Neural progenitor cell (in vitro differentiated cells): Measurements from ENCODE around the gene WDR27. TPM values are rescaled to one million over a fixed set of nuclear protein-coding genes. Genes with fewer than 3 reads are reported as not detected.

ENCODE experiments used
- DNase-seq: peaks from one replicate; pipeline ENCODE4 v3.0.0-alpha.2; 2016; ENCODE audit warnings: low spot score
- H2AFZ ChIP-seq: fragments of 200-600 bp; sonication (generic); replicated peaks from 2 replicates; pipeline ENCODE4 v1.6.1; 2016; ENCODE audit warnings: antibody characterized with exemption
- H3F3A ChIP-seq: fragments of 200-600 bp; sonication (generic); 2 replicates; pipeline ENCODE4 v1.6.1; 2016; ENCODE audit warnings: antibody characterized with exemption, low read depth
- H3K27ac ChIP-seq: fragments of 200-600 bp; sonication (generic); 2 replicates; pipeline ENCODE4 v1.5.1; 2016; ENCODE audit warnings: mild to moderate bottlenecking
- H3K27me3 ChIP-seq: fragments of 200-600 bp; sonication (generic); 2 replicates; pipeline ENCODE4 v1.6.1; 2016; ENCODE audit warnings: mild to moderate bottlenecking, moderate library complexity
- H3K36me3 ChIP-seq: fragments of 200-600 bp; sonication (generic); 2 replicates; pipeline ENCODE4 v1.5.1; 2016
- H3K4me1 ChIP-seq: fragments of 200-600 bp; sonication (generic); 2 replicates; pipeline ENCODE4 v1.6.1; 2016; ENCODE audit warnings: mixed run types
- H3K4me2 ChIP-seq: fragments of 200-600 bp; sonication (generic); 2 replicates; pipeline ENCODE4 v1.6.1; 2016
- H3K4me3 ChIP-seq: fragments of 200-600 bp; sonication (generic); 2 replicates; pipeline ENCODE4 v1.5.1; 2016
- H3K79me2 ChIP-seq: fragments of 200-600 bp; sonication (generic); 2 replicates; pipeline ENCODE4 v1.6.1; 2016; ENCODE audit warnings: low read depth
- H3K9ac ChIP-seq: fragments of 200-600 bp; sonication (generic); 2 replicates; pipeline ENCODE4 v1.6.1; 2016
- H3K9me3 ChIP-seq: fragments of 200-600 bp; sonication (generic); 2 replicates; pipeline ENCODE4 v1.5.1; 2016; ENCODE audit warnings: low read depth
- H4K20me1 ChIP-seq: fragments of 200-600 bp; sonication (generic); 2 replicates; pipeline ENCODE4 v1.6.1; 2016; ENCODE audit warnings: low read depth
- H3K27ac Mint-ChIP-seq: 3 replicates; pipeline ENCODE4 v1.8.0; 2021; ENCODE audit warnings: mixed read lengths
- H3K27me3 Mint-ChIP-seq: 2 replicates; pipeline ENCODE4 v1.8.0; 2022; ENCODE audit warnings: low read depth, mild to moderate bottlenecking, inconsistent platforms, moderate library complexity, mixed read lengths; ENCODE audit not compliant: insufficient read depth
- H3K36me3 Mint-ChIP-seq: 3 replicates; pipeline ENCODE4 v1.8.0; 2021; ENCODE audit warnings: mixed read lengths
- H3K4me1 Mint-ChIP-seq: 3 replicates; pipeline ENCODE4 v1.8.0; 2021; ENCODE audit warnings: mixed read lengths
- H3K4me3 Mint-ChIP-seq: 3 replicates; pipeline ENCODE4 v1.8.0; 2021; ENCODE audit warnings: mild to moderate bottlenecking, moderate library complexity, mixed read lengths
- H3K9me3 Mint-ChIP-seq: 3 replicates; pipeline ENCODE4 v1.8.0; 2020; ENCODE audit warnings: mixed read lengths
- EZH2 ChIP-seq: fragments of 200-600 bp; sonication (generic); IDR thresholded peaks from 2 replicates; pipeline ENCODE4 v1.6.1; 2017; ENCODE audit warnings: antibody characterized with exemption, mild to moderate bottlenecking, moderate library complexity
- EZH2phosphoT487 ChIP-seq: fragments of 200-600 bp; sonication (generic); IDR thresholded peaks from 2 replicates; pipeline ENCODE4 v1.6.1; 2017; ENCODE audit warnings: antibody characterized with exemption
- total RNA-seq: library from RNA; depleted of rRNA; stranded (reverse); fragments of >200 nt; gene quantifications from 2 replicates; pipeline ENCODE4 v1.2.3, GENCODE V29; 2015; ENCODE audit warnings: low replicate concordance
- TF ChIP-seq, protein P1 (sequence below): fragments of 200-600 bp; sonication (generic); IDR thresholded peaks from 2 replicates; pipeline ENCODE4 v1.5.1; 2017; ENCODE audit warnings: antibody characterized with exemption, mild to moderate bottlenecking

Gene WDR27
- total RNA-seq, 1 donor from 2014 or later = 69.0 TPM

GRCh38 chr6:169557887-169558286 is 143.9 kb downstream of the WDR27 start:
- Histone ChIP-seq H3F3A (no peaks in the 10 kb centered on the region), H2AFZ (no peak overlapping the region), H3K9ac (no peak overlapping the region), H3K27ac (no peak overlapping the region), H3K36me3 (no peaks in the 10 kb centered on the region), H3K27me3 (no peaks in the 10 kb centered on the region), H3K4me1 (no peaks in the 10 kb centered on the region), H3K4me3 (no peak overlapping the region), H4K20me1 (no peaks in the 10 kb centered on the region), H3K9me3 (no peaks in the 10 kb centered on the region), H3K4me2 (no peak overlapping the region), H3K79me2 (no peaks in the 10 kb centered on the region)
- Mint-ChIP-seq H3K27ac (no peak overlapping the region), H3K4me1 (peaks cover 3% of the 10 kb centered on the region), H3K4me3 (no peak overlapping the region), H3K27me3 (no peaks in the 10 kb centered on the region), H3K9me3 (peaks cover 4% of the 10 kb centered on the region), H3K36me3 (peaks cover 1% of the 10 kb centered on the region)
- TF ChIP-seq EZH2phosphoT487 (no peak), EZH2 (no peak)
- TF ChIP-seq, protein P1, sequence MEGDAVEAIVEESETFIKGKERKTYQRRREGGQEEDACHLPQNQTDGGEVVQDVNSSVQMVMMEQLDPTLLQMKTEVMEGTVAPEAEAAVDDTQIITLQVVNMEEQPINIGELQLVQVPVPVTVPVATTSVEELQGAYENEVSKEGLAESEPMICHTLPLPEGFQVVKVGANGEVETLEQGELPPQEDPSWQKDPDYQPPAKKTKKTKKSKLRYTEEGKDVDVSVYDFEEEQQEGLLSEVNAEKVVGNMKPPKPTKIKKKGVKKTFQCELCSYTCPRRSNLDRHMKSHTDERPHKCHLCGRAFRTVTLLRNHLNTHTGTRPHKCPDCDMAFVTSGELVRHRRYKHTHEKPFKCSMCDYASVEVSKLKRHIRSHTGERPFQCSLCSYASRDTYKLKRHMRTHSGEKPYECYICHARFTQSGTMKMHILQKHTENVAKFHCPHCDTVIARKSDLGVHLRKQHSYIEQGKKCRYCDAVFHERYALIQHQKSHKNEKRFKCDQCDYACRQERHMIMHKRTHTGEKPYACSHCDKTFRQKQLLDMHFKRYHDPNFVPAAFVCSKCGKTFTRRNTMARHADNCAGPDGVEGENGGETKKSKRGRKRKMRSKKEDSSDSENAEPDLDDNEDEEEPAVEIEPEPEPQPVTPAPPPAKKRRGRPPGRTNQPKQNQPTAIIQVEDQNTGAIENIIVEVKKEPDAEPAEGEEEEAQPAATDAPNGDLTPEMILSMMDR = no peak
- no peak for DNase-seq

DNA sequence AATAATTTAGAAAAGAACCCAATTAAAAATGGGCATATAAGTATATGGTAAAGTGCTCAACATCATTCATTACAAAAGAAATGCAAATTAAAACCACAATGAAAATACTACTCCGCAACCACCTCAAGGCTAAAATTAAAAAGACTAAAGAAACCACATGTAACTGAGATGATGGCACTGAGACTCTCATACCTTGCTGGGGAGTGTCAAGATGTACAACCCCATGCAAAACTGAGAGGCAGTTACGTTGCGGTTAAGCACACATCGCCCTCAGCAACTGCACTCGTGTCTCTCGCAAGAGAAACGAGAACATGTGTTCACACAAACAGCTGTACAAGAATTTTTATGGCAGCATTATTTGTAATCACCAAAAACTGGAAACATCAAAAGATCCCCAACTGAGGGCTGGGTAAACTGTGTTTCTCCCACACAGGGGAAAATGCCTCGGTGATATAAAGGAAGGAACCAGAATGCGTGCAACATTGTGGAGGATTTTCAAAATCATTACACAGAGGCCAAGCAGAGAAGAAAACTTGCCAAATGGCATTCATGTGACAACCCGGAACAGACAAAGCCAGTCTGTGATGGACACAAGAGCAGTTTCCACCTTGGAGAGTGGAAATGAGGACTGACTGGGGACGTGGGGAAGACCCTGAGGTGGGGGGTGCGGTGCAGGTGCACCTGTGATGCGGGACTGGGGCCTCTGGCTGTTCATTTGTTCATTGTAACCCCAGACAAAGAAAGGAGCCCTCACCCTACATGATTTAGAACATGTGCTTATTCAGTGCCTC is 144.9 kb downstream of the WDR27 start:
- no peaks in the 10 kb centered on the region for H3K27me3 ChIP-seq
- no peak for TF ChIP-seq EZH2phosphoT487
- TF ChIP-seq, protein P1 = no peak
- TF ChIP-seq EZH2 = no peak
- H3K4me2 ChIP-seq = no peak overlapping the region
- no peaks in the 10 kb centered on the region for H3F3A ChIP-seq
- H3K27me3 Mint-ChIP-seq = no peaks in the 10 kb centered on the region
- no peak overlapping the region for H3K27ac ChIP-seq
- H3K36me3 ChIP-seq = no peaks in the 10 kb centered on the region
- no peaks in the 10 kb centered on the region for H3K36me3 Mint-ChIP-seq
- no peak overlapping the region for H3K4me3 ChIP-seq
- peaks cover 9% of the 10 kb centered on the region for H3K4me1 Mint-ChIP-seq
- no peak overlapping the region for H3K9ac ChIP-seq
- no peaks in the 10 kb centered on the region for H3K4me1 ChIP-seq
- H3K9me3 ChIP-seq = no peaks in the 10 kb centered on the region
- no peak overlapping the region for H3K4me3 Mint-ChIP-seq
- H4K20me1 ChIP-seq = no peaks in the 10 kb centered on the region
- peaks cover under 1% of the 10 kb centered on the region for H3K9me3 Mint-ChIP-seq
- H3K27ac Mint-ChIP-seq = no peak overlapping the region
- DNase-seq = no peak
- H2AFZ ChIP-seq = no peak overlapping the region
- no peaks in the 10 kb centered on the region for H3K79me2 ChIP-seq

DNA sequence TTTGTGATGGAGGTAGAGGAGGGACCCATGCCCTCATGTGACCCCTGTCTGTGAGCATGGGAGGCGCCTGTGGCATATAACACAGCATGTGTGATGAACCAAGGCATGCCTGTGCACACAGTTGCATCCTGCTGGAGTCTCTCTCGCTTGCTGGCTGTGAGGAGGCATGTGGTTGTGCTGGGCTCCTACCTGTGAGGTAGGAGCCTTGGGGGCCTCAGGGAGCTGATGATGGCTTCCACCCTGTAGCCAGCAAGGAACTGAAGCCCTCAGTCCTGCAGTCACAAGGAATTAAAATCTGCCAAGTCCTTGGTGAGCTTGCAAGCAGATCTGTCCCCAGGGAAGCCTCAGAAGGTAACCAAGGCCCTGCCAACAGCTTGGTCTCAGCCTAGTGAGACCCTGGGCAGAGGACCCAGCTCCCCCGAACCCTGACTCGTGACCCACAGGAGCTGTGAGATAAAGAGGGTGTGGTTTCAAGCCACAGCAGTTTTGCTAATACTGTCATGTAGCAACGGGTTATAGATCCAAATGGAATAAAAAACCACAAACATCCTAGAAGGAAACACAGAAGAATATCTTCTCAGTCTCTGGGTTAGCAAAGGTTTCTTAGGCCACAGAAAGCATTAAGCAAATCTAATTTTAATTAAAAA is 145.7 kb downstream of the WDR27 start:
- H3K9me3 ChIP-seq = no peaks in the 10 kb centered on the region
- no peak overlapping the region for H3K4me3 Mint-ChIP-seq
- no peaks in the 10 kb centered on the region for H3K79me2 ChIP-seq
- no peaks in the 10 kb centered on the region for H3K36me3 ChIP-seq
- no peaks in the 10 kb centered on the region for H3F3A ChIP-seq
- H3K4me3 ChIP-seq = no peak overlapping the region
- H3K27ac ChIP-seq = no peak overlapping the region
- no peaks in the 10 kb centered on the region for H3K9me3 Mint-ChIP-seq
- no peaks in the 10 kb centered on the region for H3K4me1 ChIP-seq
- no peak for DNase-seq
- no peak overlapping the region for H3K4me2 ChIP-seq
- no peak overlapping the region for H2AFZ ChIP-seq
- H3K27ac Mint-ChIP-seq = no peak overlapping the region
- no peak for TF ChIP-seq EZH2phosphoT487
- TF ChIP-seq, protein P1 = no peak
- TF ChIP-seq EZH2 = no peak
- no peaks in the 10 kb centered on the region for H3K27me3 Mint-ChIP-seq
- peaks cover 12% of the 10 kb centered on the region for H3K4me1 Mint-ChIP-seq
- no peaks in the 10 kb centered on the region for H3K27me3 ChIP-seq
- H4K20me1 ChIP-seq = no peaks in the 10 kb centered on the region
- no peaks in the 10 kb centered on the region for H3K36me3 Mint-ChIP-seq
- no peak overlapping the region for H3K9ac ChIP-seq
